Kidney (tissue), 14 donors: ENCODE data around the gene YKT6. TPM values are rescaled to one million over a fixed set of nuclear protein-coding genes. Genes with fewer than 3 reads are reported as not detected.

Experiments
- DNase-seq, 5 donors: peaks; one replicate each; pipeline ENCODE4 v3.0.0-alpha.2; 2013 to 2020
- FAIRE-seq: peaks from 2 replicates; lab custom pipeline; 2012; peaks lifted over from hg19 to GRCh38; lab: Jason Lieb, UNC
- H3K27ac ChIP-seq, 2 donors: one replicate each; pipeline ENCODE4 v1.7.0; 2013; ENCODE audit warnings: low read depth in 2 of 2, low read length in 2 of 2, inconsistent platforms in 1 of 2
- H3K27me3 ChIP-seq: one replicate; pipeline ENCODE4 v1.7.1; 2013; ENCODE audit warnings: low read length, inconsistent platforms; ENCODE audit not compliant: control insufficient read depth, insufficient read depth
- H3K36me3 ChIP-seq, 3 donors: one replicate each; pipeline versions ENCODE4 v1.7.0 to v1.7.1; 2013; ENCODE audit warnings: low read length in 3 of 3, control low read depth in 1 of 3, inconsistent platforms in 1 of 3; ENCODE audit not compliant: insufficient read depth in 3 of 3, control insufficient read depth in 2 of 3
- H3K4me1 ChIP-seq, 3 donors: one replicate each; pipeline versions ENCODE4 v1.7.0 to v1.7.1; 2013; ENCODE audit warnings: low read length in 3 of 3, inconsistent platforms in 1 of 3, low read depth in 1 of 3; ENCODE audit not compliant: control insufficient read depth in 2 of 3, insufficient read depth in 2 of 3
- H3K4me3 ChIP-seq, 3 donors: one replicate each; pipeline versions ENCODE4 v1.7.0 to v1.8.1; 2013; ENCODE audit warnings: low read length in 3 of 3, control low read depth in 1 of 3, inconsistent platforms in 1 of 3
- H3K9ac ChIP-seq, 3 donors: one replicate each; pipeline versions ENCODE4 v1.7.0 to v1.7.1; 2013; ENCODE audit warnings: low read length in 3 of 3, control low read depth in 1 of 3, inconsistent platforms in 1 of 3
- H3K9me3 ChIP-seq, 3 donors: one replicate each; pipeline versions ENCODE4 v1.7.0 to v1.7.1; 2013; ENCODE audit warnings: low read length in 3 of 3, control low read depth in 1 of 3, inconsistent platforms in 1 of 3; ENCODE audit not compliant: control insufficient read depth in 2 of 3, insufficient read depth in 1 of 3
- intact Hi-C: fragments of 100-400 bp; cut with DNase I; formaldehyde crosslinking; loops from one replicate; pipeline ENCODE4 v1.11.1; 2022
- polyA plus RNA-seq: library from polyadenylated mRNA; stranded (reverse); fragments of 350-450 nt; fragmentation: Illumina TruSeq; extraction: RNeasy Lipid Tissue Mini Kit (QIAGEN cat#74804); gene quantifications from one replicate; pipeline ENCODE4 v1.2.3, GENCODE V29; 2014; ENCODE audit warnings: low read depth, low replicate concordance; ENCODE audit not compliant: insufficient read depth
- total RNA-seq: library from RNA; stranded (reverse); fragmentation: NEBNext Ultra II Directional; extraction: Animal tissue kit (Norgen Biotek cat#: 25700); gene quantifications from one replicate; pipeline ENCODE4 v1.2.1, GENCODE V29; 2021
- TF ChIP-seq, protein P1 (sequence below): IDR thresholded peaks from 3 replicates; pipeline ENCODE4 v1.5.1; 2012; ENCODE audit warnings: mild to moderate bottlenecking, moderate library complexity, borderline replicate concordance; ENCODE audit not compliant: insufficient read depth; ENCODE audit errors: extremely low read depth
- donor health status: control.
- donor health status: control.
- donor health status: control.
- donor health status: control.
- donor health status: control.
- donor health status: DM: yes; HTN: yes; CAD: no.
- donor health status: Normal renal cell carcinoma (clear cell type).

Gene YKT6
- total and polyA plus RNA-seq, 2 donors from 2014 or later = 53.2 to 60.2 TPM

DNA sequence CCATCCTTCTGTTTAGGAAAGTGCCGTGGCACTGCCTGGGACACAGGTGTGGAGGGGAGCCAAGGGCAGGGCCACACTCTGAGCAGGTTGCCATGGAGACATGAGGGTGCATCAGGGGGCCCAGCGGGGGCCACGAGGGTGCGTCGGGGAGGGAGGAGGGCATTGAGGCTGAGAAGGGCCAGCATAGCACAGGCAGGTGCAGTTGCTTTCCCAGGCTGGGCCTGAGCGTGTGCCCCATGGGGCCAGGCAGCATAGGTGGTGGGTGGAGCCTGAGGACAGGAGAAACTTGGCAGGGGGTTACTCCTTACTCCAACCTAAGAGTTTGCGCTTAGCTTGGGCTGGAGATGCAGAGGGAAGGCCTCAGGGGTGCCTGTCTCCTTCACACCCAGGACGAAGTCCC is 15.2 kb downstream of the YKT6 start:
- H3K4me3 ChIP-seq = no peak overlapping the region
- peaks cover 0 to 13% (median 8%) of the 10 kb centered on the region in 3 donors for H3K36me3 ChIP-seq
- TF ChIP-seq, protein P1, sequence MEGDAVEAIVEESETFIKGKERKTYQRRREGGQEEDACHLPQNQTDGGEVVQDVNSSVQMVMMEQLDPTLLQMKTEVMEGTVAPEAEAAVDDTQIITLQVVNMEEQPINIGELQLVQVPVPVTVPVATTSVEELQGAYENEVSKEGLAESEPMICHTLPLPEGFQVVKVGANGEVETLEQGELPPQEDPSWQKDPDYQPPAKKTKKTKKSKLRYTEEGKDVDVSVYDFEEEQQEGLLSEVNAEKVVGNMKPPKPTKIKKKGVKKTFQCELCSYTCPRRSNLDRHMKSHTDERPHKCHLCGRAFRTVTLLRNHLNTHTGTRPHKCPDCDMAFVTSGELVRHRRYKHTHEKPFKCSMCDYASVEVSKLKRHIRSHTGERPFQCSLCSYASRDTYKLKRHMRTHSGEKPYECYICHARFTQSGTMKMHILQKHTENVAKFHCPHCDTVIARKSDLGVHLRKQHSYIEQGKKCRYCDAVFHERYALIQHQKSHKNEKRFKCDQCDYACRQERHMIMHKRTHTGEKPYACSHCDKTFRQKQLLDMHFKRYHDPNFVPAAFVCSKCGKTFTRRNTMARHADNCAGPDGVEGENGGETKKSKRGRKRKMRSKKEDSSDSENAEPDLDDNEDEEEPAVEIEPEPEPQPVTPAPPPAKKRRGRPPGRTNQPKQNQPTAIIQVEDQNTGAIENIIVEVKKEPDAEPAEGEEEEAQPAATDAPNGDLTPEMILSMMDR = no peak
- H3K27me3 ChIP-seq = no peaks in the 10 kb centered on the region
- DNase-seq = peak in 1 of 5 donors; percentile 31
- no peak for FAIRE-seq
- intact Hi-C loops = no loop called here
- H3K27ac ChIP-seq = no peak overlapping the region
- H3K4me1 ChIP-seq = no peaks in the 10 kb centered on the region
- H3K9ac ChIP-seq = no peak overlapping the region
- H3K9me3 ChIP-seq = peaks cover 0 to 3% (median 0%) of the 10 kb centered on the region in 3 donors

DNA sequence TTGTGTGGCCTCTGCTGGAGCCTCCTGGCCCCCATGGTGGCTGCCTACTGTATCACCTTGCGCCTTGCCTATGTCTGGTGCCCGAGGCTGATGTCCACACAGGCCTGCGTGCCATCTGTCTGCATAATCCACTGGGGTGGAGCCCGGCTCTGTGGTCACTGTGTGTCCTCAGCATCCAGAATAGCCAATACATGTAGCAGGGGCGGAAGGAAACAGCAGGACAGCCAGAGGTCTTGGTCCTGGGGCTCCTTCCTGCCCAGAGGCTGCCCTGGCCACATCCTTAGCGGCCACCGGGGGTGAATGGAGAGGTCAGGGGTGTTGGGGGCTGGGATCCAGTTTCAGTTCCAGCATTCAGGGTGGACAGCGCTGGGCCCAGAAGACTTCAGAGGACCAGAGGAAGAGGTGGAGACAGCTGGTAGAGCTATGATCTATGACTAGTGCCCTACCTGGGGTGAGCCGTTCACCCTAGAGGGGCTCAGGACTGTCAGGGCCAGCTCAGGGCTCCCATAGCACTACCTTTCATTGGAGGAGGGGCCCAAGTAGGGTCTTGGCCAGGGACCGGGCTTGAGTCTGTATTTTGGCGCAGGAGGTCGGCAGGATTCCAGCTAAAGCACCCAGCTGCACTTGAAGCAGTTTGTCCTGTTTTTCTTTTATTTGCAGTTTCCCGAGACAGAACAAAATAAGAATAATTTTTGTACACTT is 15.9 kb downstream of the YKT6 start:
- H3K4me3 ChIP-seq = no peak overlapping the region
- H3K9me3 ChIP-seq = peaks cover 0 to 3% (median 0%) of the 10 kb centered on the region in 3 donors
- intact Hi-C loops = no loop called here
- no peaks in the 10 kb centered on the region for H3K27me3 ChIP-seq
- H3K9ac ChIP-seq = no peak overlapping the region
- TF ChIP-seq, protein P1 = no peak
- peak in 1 of 5 donors; percentile 61 for DNase-seq
- no peaks in the 10 kb centered on the region for H3K4me1 ChIP-seq
- peaks cover 0 to 6% (median 3%) of the 10 kb centered on the region in 3 donors for H3K36me3 ChIP-seq
- FAIRE-seq = no peak
- no peak overlapping the region for H3K27ac ChIP-seq

DNA sequence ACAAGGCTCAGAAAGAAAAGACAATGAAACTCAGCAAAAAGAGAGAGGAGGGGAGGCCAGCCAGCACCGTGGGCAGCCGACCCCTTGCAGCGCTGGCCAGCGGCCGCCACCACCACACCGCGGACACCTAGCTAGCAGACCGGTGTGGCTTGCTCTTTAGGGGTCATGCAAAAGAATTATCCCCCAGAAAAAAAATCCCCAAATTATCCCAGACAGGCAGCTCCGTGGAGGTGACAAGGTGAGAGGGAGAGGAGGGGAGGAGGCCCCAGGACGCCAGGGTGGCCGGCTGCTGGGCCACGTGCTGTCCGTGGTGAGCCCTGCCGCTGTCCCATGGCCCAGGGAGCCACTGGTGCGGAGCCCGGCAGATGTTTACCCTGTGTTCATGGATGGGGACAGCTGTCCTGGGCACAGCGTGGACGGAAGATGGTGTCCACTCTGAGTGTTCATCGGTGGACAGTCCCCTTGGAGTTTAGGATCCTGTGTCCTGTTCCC is 16.5 kb downstream of the YKT6 start:
- TF ChIP-seq, protein P1 = no peak
- peaks cover 0 to under 1% (median 0%) of the 10 kb centered on the region in 3 donors for H3K36me3 ChIP-seq
- no peaks in the 10 kb centered on the region for H3K4me1 ChIP-seq

More for the DNA sequence above, 16.5 kb downstream of the YKT6 start:
- FAIRE-seq = no peak
- no peak overlapping the region for H3K27ac ChIP-seq
- DNase-seq = peak in 1 of 5 donors; percentile 51
- no peaks in the 10 kb centered on the region for H3K27me3 ChIP-seq
- H3K9ac ChIP-seq = no peak overlapping the region
- H3K4me3 ChIP-seq = no peak overlapping the region
- H3K9me3 ChIP-seq = peaks cover 0 to 3% (median 0%) of the 10 kb centered on the region in 3 donors
- intact Hi-C loops = no loop called here
